ENCODE measurements around the gene PKD1L1.
A peak's percentile ranks its signal among the peaks of the same experiment; 100 is the strongest.
"Not testable (repeated sequence)": the region's sequence is repeated elsewhere in the genome, so short reads cannot be mapped to it uniquely, and the experiment has no call there.

The PKD1L1 gene

DNA sequence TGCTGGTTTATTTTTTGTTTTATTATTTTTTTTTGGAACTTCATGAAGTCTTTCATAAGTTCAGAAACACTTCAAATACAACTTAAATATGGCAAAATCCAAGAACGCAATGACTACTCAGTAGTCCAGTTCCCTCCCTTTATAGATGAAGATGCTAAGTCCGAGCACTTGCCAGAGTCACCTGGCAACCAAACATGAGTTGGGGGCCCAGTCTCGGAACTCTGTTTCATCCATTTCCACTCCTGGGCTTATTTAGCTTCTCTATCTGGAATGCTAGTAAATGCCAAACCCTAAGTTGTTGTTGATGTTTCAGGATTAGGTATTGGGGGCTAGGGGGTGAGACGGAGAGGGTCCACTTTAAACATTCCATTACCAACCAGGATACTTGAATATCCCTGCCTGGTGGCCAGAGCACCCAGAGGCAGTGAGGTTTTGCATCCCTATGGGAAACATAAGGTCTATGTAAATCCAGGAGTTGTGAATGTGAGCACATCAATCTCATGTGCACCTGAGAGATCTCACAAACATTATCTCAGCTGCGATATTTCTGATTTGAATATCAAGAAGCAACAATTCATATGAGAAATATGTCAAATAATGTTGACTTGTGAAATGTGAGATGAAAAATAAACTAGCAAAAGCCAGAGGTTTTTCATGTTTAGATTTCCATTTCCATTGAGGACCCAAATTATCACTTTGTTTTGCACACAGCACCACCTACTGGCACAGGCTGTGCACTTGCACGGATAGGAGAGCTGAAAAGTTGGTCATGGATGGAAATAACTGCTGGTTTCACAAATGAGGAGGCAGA lies 129.3 kb downstream of the PKD1L1 start:
- peak; percentile 91 for DNase-seq (ENCODE audit: low spot score)

GRCh38 chr7:47817917-47818316 lies 130.3 kb downstream of the PKD1L1 start:
- DNase-seq (ENCODE audit: low spot score) = no peak

DNA sequence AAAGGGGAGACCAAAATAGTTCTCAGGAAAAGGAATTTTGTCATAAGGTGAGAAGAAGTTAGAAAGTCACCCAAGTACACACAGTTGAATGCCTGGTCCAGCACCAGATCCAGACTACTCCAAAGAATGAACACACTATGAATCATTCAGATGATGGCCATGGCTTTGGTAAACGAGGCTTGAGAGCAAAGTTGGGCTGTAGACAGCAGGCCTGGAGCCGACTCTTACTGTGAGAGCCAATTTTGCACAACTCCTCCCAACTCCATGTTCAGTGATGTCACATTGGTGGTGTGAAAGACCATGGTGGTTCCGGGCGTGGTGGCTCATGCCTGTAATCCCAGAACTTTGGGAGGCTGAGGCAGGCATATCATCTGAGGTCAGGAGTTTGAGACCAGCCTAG lies 131.6 kb downstream of the PKD1L1 start:
- DNase-seq (ENCODE audit: low spot score) = no peak

- DNase-seq (ENCODE audit: low spot score) = no peak
Observed at GRCh38 chr7:47815867-47816266, 132.4 kb downstream of the PKD1L1 start.

GRCh38 chr7:47814905-47815613 lies 133.2 kb downstream of the PKD1L1 start:
- no peak for DNase-seq (ENCODE audit: low spot score)

DNA sequence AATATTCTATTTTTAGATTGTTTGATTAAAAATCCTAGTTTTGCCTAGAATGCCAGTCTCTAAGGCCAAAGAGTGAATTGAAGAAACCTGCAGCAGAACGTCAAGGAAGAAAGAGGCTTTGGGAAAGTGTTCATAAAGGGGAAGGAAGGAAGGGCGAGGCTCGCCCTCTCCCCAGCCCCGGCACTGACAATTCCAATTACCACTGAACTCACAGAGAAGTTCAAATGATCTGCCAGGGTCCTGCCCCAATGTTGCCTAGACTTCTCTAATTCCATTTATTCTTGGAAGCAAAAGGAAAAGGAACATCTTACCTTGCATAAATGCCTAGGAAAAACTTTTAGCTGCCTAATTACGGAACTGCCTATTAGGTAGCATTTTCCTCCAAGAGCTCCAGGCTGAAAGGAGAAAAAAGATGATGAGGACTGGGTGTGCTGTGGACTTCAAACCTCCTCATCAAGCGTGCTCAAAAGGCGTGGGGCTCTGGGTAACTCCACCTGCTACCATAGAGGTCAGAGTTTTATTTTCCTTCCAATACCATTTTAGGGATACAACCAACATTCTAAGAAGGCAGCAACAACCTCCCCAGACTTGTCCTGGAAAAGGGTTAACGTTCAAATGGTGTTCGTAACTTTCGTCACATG lies 134.5 kb downstream of the PKD1L1 start:
- DNase-seq (ENCODE audit: low spot score) = no peak

DNA sequence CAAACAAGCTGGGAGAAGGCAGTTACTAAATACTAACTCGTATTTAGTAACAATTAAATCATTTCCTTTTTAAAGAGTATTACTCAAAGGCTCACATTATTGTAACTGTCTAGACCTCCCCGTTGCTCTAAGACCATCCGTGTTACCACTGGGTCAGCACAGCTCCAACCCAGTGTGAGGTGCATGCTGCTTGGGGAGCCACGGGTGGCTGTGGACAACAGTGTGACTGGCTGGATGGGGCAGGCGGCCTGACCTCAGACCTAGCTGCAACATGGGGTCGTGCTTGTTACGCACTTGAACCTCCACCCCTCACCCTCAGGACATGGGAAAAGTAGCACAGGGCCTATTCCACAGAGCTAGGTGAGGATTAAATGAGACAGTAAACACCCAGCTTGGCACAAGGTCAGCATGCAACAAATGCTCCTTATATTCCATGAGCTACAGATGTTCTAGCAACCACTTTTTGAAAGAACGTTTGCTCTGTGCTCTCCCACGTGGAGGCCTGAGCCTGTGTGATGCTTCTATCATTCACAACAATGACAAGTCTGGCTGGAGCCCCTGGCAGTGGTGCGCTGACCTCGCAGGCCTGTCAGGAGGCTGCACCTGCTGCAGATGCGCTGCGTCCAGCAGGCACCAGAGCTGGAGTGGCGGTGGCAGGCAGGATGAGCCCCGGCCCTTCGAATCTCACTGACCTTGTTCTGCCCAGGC lies 135.7 kb downstream of the PKD1L1 start:
- no peak for DNase-seq (ENCODE audit: low spot score)

DNA sequence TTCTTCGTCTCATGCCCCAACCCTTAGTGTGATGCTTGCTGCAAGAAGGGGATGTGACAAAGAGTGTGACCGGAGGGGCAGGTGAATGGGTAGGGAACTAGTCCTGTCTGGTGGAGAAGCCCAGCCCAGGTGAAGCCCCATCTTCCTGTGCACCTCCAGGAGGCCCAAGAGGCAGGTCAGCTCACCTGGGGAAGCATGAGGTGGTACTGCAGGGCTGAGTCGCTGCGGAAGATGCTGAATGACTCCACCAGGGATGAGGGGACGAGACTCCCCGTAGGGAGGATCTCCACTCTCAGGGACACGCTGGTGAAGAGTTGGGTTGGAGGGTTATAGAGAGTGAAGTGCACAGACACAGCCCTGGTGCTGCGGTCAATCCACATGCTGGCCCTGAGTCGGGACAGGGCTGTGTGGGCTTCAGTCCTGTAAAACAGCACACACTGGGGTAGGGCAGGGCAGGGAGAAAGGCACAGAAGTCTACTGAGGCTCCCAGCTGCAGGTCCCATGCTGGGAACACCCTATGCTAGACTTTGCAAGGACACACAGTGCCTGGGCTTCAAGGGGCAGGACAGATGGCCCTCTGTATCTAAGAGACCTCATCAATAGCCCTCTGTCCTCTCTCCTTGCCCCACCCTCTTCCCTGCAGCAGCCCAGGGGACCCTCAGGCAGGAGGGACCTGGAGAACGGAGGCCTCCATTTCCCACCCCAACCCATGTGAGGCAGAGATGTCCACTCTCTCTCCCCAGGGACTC lies 136.5 kb downstream of the PKD1L1 start:
- no peak for DNase-seq (ENCODE audit: low spot score)

DNA sequence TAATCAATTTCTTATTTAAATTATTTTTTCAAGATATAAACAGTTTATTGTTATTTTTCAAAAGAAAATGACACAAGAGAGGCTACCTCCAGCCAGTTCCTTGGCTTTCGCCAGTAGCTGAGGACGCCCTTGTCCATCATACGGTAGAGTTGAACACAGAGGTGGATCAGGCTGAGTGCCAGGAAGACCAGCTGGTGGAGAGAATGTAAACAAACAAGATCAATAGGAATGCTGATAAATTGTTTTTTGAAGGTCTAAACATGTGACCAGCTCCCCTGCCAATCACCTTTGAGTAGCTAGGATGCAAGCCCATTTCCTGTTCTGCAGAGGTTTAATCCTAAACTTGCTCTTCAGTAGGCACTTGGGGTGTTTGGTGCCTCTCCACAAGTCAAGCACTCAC lies 138.9 kb downstream of the PKD1L1 start:
- no peak for DNase-seq (ENCODE audit: low spot score)

- no peak for DNase-seq (ENCODE audit: low spot score)
Observed at GRCh38 chr7:47808321-47808720, 139.9 kb downstream of the PKD1L1 start.

DNA sequence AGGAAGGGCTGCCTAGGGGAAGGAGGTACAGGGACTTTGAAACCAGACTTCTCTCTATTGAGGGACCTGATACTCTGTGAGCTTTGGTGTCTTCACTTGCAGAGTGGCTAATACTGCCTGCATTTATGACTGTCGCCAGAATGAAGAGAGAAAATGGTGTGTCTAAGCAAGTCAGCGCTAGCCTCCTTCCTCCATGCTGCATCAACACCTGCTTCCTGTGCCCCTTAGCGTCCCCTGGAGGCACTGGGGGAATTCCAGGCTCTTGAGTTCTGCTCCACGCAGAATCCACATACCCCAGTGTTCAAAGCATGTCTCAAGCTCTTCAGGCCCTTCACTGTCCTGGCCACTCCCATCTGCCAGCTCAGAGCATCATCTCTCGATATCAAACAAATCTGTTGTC lies 140.5 kb downstream of the PKD1L1 start:
- peak; percentile 50 for DNase-seq (ENCODE audit: low spot score)

GRCh38 chr7:47807126-47807525 lies 141.1 kb downstream of the PKD1L1 start:
- DNase-seq (ENCODE audit: low spot score) = no peak

GRCh38 chr7:47806701-47807103 lies 141.6 kb downstream of the PKD1L1 start:
- no peak for DNase-seq (ENCODE audit: low spot score)

DNA sequence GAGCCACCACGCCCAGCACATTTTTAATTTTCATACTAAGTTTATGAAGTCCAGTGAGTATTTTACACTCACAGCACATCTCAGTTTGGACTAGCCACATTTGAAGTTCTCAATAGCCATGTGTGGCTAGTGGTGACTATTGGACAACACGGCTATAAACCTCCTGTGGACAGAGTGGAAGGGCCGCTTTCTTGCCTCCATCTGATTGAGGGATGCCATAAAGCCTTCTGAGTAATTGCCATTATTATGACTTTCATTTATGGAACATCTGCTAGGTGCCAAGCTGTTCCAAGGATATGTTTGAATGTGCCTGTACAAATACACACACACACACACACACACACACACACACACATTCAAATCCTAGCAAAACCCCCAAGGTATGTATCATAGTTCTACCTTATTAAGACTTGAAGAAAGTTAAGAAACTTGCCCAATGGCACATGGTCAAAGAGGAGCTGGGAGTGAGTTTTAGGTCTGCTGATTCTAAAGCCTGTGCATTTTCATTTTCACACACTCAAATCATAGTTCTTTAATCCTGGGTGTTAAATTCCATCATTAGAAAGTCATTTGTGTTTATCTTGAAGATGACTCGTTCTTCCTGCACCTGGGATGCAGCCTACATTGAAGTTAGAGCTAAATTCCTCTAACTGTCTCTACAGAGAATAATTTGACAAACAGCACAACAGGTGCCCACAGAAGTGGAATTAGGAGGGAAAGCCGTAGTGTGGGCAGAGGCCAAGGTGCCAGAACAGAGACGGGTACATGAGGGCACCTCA lies 143.3 kb downstream of the PKD1L1 start:
- no peak for DNase-seq (ENCODE audit: low spot score)

- no peak for DNase-seq (ENCODE audit: low spot score)
Observed at GRCh38 chr7:47803846-47804245, 144.4 kb downstream of the PKD1L1 start.

DNA sequence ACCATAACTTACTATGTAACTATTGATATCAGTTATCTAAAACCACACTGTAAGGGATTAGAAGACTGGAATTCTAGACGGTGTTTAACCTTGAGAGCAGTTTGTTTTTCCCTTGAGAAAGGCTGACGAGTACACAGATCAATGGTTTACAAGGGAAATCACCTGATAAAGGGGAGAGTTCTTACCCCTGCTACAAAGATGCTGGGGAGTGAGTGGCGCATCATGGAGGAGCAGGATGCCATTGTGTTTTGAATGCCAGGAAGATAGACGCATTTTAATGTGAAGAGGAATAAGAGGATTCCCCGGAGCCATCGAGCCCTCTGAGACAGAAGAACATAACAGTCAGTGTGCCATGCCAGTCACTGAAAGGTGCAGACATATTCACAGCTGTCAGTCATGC lies 145.2 kb downstream of the PKD1L1 start:
- DNase-seq (ENCODE audit: low spot score) = no peak

GRCh38 chr7:47801423-47801822 lies 146.8 kb downstream of the PKD1L1 start:
- DNase-seq (ENCODE audit: low spot score) = no peak

- no peak for DNase-seq (ENCODE audit: low spot score)
Observed at GRCh38 chr7:47799524-47799923, 148.7 kb downstream of the PKD1L1 start.

GRCh38 chr7:47796347-47796746 lies 151.9 kb downstream of the PKD1L1 start:
- peak; percentile 20 for DNase-seq (ENCODE audit: low spot score)

DNA sequence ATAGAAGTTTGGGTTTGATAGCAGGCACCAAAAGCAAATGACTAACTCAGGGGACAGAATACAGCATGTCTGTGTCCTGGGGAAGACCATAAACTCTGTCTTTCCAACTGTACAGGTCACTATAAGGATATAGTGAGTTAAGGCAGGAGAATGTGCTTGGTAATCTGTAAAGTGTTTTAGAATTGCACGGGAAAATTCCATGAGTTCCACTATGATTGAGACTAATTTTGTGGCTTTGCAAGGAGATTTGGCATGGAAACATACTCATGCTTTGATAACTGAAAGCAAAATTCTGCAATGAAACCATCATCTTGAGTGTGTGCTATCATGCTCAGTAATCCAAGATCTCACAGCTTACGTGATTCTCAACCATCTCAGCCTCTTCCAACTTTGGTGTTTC lies 152.6 kb downstream of the PKD1L1 start:
- DNase-seq (ENCODE audit: low spot score) = no peak

DNA sequence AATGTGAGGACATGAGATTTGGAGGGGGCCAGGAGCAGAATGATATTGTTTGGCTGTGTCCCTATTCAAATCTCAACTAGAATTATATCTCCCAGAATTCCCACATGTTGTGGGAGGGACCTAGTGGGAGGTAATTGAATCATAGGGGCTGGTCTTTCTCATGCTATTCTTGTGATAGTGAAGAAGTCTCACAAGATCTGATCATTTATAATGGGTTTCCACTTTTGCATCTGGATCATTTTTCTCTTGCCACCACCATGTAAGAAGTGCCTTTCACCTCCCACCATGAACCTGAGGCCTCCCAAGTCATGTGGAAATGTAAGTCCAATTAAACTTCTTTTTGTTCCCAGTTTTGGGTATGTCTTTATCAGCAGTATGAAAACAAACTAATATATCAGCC lies 153.1 kb downstream of the PKD1L1 start:
- not testable (repeated sequence) for DNase-seq (ENCODE audit: low spot score)

All from NAMALWA (cell line).